ENCODE results near the gene RTBDN.

DNA sequence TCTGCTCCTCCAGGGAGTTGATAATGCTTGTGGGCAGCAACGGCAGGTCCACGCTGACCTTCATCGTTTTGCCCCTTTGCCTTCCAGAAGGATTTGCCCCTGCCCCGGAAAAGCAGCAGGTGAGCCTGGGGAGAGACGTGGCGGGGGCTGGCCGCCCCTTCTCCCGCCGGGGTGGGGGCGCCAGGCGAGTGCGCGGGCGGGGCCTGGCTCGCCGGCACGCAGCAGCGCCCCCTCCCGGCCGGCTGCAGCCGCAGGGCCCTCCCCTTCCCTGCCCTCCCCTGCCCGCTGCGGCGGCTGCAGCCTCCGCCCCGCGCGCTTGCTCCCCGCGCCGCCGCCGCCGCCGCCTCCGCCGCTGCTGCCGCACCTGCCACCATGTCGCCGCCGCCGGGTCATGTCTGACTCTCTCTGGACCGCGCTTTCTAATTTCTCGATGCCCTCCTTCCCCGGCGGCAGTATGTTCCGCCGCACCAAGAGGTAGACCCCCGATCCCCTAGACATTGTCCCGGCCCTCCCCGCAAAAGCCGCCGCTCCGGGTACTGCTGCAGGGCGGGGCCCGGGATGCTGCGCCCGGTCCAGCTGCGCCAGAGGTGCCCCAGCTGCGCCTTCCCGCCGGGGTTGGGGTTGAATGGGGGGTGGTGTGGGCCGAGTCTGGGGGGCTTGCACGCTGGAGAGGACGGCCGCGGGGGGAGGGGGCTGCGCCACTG lies 4.0 kb upstream of the RTBDN start, which contains the start of gene MAST1:
- TF ChIP-seq ZNF384 (IDR thresholded peaks at IDR 0.05) (no peak), SUZ12 (IDR thresholded peaks at IDR 0.05) (no peak), BHLHE40 (IDR thresholded peaks at IDR 0.05; ENCODE audit: borderline replicate concordance) (no peak), FOXM1 (IDR thresholded peaks at IDR 0.05; ENCODE audit: borderline replicate concordance) (peak; percentile 87), ARNT (IDR thresholded peaks at IDR 0.05) (no peak), TARDBP (IDR thresholded peaks at IDR 0.05) (no peak), SP1 (IDR thresholded peaks at IDR 0.05) (no peak), FOXA1 (IDR thresholded peaks at IDR 0.05) (no peak), ELF4 (IDR thresholded peaks at IDR 0.05) (no peak)
- TF ChIP-seq, protein P1, sequence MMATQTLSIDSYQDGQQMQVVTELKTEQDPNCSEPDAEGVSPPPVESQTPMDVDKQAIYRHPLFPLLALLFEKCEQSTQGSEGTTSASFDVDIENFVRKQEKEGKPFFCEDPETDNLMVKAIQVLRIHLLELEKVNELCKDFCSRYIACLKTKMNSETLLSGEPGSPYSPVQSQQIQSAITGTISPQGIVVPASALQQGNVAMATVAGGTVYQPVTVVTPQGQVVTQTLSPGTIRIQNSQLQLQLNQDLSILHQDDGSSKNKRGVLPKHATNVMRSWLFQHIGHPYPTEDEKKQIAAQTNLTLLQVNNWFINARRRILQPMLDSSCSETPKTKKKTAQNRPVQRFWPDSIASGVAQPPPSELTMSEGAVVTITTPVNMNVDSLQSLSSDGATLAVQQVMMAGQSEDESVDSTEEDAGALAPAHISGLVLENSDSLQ (IDR thresholded peaks at IDR 0.05), result no peak
